ENCODE measurements around the gene ADORA3. TPM values are rescaled to one million over a fixed set of nuclear protein-coding genes. Genes with fewer than 3 reads are reported as not detected.

The ADORA3 gene
- polyA plus RNA-seq = not detected in 2 replicates
- not detected in 2 replicates for polyA minus RNA-seq

DNA sequence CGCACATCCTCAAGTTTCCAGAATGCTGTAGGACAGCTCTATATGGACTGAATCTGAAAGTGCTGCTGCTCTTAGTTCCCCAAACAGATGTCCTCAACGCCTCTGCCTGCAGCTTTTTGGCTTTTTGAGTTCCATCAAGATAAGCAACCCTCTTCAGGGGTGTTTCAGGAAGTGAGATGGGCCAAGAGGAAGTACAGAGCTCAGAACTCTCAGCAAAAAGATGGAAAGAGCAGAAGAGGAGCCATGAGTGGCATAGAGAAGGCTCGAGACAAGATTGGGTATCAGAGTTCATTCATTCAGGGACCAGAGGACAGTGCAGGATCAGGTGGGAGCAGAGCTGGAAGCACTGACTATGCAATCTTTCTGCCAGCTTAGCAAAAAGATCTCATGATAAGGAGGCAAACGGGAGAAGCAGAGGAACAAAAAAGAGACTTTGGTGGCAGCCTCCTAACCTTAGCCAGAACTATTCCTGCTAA lies at the start of gene ADORA3, which contains the start of gene TMIGD3:
Gene ADORA3, minus strand, starts transcription at position 49 of the 476 bp plus-strand sequence. CDS start 279 bp downstream, outside the sequence.
Gene TMIGD3, minus strand, starts transcription at position 49 of the 476 bp plus-strand sequence. CDS start 279 bp downstream, outside the sequence.
- H3K4me2 ChIP-seq (ENCODE audit: low read length) = no peak within 1 kb of the TSS
- no peak within 1 kb of the TSS for H3K9ac ChIP-seq (ENCODE audit: low read length)
- no peak within 1 kb of the TSS for H3K4me3 ChIP-seq (ENCODE audit: low read length)
- no peaks in the 10 kb centered on the region for H3K9me2 ChIP-seq (ENCODE audit: insufficient read depth, low read length)
- no peak within 1 kb of the TSS for H2AFZ ChIP-seq (ENCODE audit: low read depth, low read length)
- no peaks in the 10 kb centered on the region for H3K79me2 ChIP-seq (replicated peaks; ENCODE audit: insufficient read depth, low read length)
- H3K36me3 ChIP-seq (ENCODE audit: insufficient read depth, low read length) = no peaks in the 10 kb centered on the region
- H3F3A ChIP-seq (ENCODE audit: insufficient read depth, low read length, poor library complexity, severe bottlenecking) = no peaks in the 10 kb centered on the region
- TF ChIP-seq EZH2 (IDR thresholded peaks at IDR 0.05; ENCODE audit: borderline replicate concordance, insufficient read depth, low read length, poor library complexity, severe bottlenecking) (no peak), MXI1 (conservative IDR thresholded peaks at IDR 0.05; ENCODE audit: poor library complexity, severe bottlenecking) (no peak), POLR2AphosphoS5 (IDR thresholded peaks at IDR 0.05) (no peak), EP300 (conservative IDR thresholded peaks at IDR 0.05; ENCODE audit: poor library complexity, severe bottlenecking) (no peak), RAD21 (conservative IDR thresholded peaks at IDR 0.05) (no peak), TAF1 (IDR thresholded peaks at IDR 0.05; ENCODE audit: low read depth) (no peak)
- no peaks in the 10 kb centered on the region for H3K9me3 ChIP-seq (ENCODE audit: low read length)
- no peaks in the 10 kb centered on the region for H3K27me3 ChIP-seq (ENCODE audit: insufficient read depth, low read depth, low read length)
- H3K27ac ChIP-seq (ENCODE audit: low read length) = no peak within 1 kb of the TSS
- H4K20me1 ChIP-seq (ENCODE audit: insufficient read depth) = no peaks in the 10 kb centered on the region

DNA sequence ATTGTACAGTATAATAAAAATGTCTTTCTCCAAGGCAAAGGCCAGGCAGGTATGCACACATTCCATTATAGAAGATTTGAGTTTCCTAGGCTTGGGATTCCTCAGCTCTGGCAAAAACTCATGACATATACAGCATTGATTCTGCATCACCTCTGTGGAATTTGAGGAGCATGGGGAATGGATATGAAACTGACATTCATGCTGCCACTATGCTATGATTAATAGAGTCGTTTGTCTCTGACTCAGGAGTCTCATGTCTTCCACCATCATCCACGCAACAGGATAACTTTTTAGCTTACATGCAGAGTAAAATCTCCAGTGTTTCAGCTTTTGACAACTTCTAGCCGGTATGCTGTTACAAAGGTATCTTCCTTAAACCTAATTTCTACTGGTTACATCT lies 49.8 kb upstream of the ADORA3 start:
- Histone ChIP-seq H3K9ac (ENCODE audit: low read length) (no peak overlapping the region), H3K9me2 (ENCODE audit: insufficient read depth, low read length) (no peaks in the 10 kb centered on the region), H3K27ac (ENCODE audit: low read length) (no peak overlapping the region), H3K4me3 (ENCODE audit: low read length) (no peak overlapping the region), H3K79me2 (replicated peaks; ENCODE audit: insufficient read depth, low read length) (no peaks in the 10 kb centered on the region), H3K4me2 (ENCODE audit: low read length) (no peak overlapping the region), H2AFZ (ENCODE audit: low read depth, low read length) (no peak overlapping the region), H3K9me3 (ENCODE audit: low read length) (no peaks in the 10 kb centered on the region), H3F3A (ENCODE audit: insufficient read depth, low read length, poor library complexity, severe bottlenecking) (no peaks in the 10 kb centered on the region), H4K20me1 (ENCODE audit: insufficient read depth) (no peaks in the 10 kb centered on the region), H3K36me3 (ENCODE audit: insufficient read depth, low read length) (no peaks in the 10 kb centered on the region), H3K27me3 (ENCODE audit: insufficient read depth, low read depth, low read length) (no peaks in the 10 kb centered on the region)
- TF ChIP-seq, protein P1, sequence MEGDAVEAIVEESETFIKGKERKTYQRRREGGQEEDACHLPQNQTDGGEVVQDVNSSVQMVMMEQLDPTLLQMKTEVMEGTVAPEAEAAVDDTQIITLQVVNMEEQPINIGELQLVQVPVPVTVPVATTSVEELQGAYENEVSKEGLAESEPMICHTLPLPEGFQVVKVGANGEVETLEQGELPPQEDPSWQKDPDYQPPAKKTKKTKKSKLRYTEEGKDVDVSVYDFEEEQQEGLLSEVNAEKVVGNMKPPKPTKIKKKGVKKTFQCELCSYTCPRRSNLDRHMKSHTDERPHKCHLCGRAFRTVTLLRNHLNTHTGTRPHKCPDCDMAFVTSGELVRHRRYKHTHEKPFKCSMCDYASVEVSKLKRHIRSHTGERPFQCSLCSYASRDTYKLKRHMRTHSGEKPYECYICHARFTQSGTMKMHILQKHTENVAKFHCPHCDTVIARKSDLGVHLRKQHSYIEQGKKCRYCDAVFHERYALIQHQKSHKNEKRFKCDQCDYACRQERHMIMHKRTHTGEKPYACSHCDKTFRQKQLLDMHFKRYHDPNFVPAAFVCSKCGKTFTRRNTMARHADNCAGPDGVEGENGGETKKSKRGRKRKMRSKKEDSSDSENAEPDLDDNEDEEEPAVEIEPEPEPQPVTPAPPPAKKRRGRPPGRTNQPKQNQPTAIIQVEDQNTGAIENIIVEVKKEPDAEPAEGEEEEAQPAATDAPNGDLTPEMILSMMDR (IDR thresholded peaks at IDR 0.05; ENCODE audit: poor library complexity, severe bottlenecking) = no peak
- TF ChIP-seq MXI1 (conservative IDR thresholded peaks at IDR 0.05; ENCODE audit: poor library complexity, severe bottlenecking) = no peak
- no peak for TF ChIP-seq SMC3 (conservative IDR thresholded peaks at IDR 0.05; ENCODE audit: poor library complexity)
- no peak for TF ChIP-seq POLR2AphosphoS5 (IDR thresholded peaks at IDR 0.05)
- TF ChIP-seq, protein P2, sequence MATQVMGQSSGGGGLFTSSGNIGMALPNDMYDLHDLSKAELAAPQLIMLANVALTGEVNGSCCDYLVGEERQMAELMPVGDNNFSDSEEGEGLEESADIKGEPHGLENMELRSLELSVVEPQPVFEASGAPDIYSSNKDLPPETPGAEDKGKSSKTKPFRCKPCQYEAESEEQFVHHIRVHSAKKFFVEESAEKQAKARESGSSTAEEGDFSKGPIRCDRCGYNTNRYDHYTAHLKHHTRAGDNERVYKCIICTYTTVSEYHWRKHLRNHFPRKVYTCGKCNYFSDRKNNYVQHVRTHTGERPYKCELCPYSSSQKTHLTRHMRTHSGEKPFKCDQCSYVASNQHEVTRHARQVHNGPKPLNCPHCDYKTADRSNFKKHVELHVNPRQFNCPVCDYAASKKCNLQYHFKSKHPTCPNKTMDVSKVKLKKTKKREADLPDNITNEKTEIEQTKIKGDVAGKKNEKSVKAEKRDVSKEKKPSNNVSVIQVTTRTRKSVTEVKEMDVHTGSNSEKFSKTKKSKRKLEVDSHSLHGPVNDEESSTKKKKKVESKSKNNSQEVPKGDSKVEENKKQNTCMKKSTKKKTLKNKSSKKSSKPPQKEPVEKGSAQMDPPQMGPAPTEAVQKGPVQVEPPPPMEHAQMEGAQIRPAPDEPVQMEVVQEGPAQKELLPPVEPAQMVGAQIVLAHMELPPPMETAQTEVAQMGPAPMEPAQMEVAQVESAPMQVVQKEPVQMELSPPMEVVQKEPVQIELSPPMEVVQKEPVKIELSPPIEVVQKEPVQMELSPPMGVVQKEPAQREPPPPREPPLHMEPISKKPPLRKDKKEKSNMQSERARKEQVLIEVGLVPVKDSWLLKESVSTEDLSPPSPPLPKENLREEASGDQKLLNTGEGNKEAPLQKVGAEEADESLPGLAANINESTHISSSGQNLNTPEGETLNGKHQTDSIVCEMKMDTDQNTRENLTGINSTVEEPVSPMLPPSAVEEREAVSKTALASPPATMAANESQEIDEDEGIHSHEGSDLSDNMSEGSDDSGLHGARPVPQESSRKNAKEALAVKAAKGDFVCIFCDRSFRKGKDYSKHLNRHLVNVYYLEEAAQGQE (IDR thresholded peaks at IDR 0.05; ENCODE audit: borderline replicate concordance) = no peak
- TF ChIP-seq TAF1 (IDR thresholded peaks at IDR 0.05; ENCODE audit: low read depth) = no peak
- TF ChIP-seq EP300 (conservative IDR thresholded peaks at IDR 0.05; ENCODE audit: poor library complexity, severe bottlenecking) = no peak
- TF ChIP-seq EZH2 (IDR thresholded peaks at IDR 0.05; ENCODE audit: borderline replicate concordance, insufficient read depth, low read length, poor library complexity, severe bottlenecking) = no peak
- no peak for TF ChIP-seq RAD21 (conservative IDR thresholded peaks at IDR 0.05)

Measured in neural cell (in vitro differentiated cells).